Right lung (tissue), 5 donors: Measurements from ENCODE around the gene KCTD5. TPM values are rescaled to one million over a fixed set of nuclear protein-coding genes. Genes with fewer than 3 reads are reported as not detected.
A peak's percentile ranks its signal among the peaks of the same experiment; 100 is the strongest.

Experiments
- DNase-seq, 2 donors: peaks; one replicate each; pipeline ENCODE4 v3.0.0-alpha.2; 2013
- polyA plus RNA-seq, 5 donors: library from polyadenylated mRNA; unstranded; fragments of 120-200 nt; gene quantifications; one replicate each; pipeline versions ENCODE4 v1.2.1 to v1.2.3, GENCODE V29; 2013; ENCODE audit warnings: inconsistent platforms in 1 of 5, low replicate concordance in 1 of 5; ENCODE audit not compliant: insufficient read length in 5 of 5, insufficient read depth in 1 of 5

Gene KCTD5
- polyA plus RNA-seq, 5 donors = 19.0 to 25.7 (median 21.4) TPM

DNA sequence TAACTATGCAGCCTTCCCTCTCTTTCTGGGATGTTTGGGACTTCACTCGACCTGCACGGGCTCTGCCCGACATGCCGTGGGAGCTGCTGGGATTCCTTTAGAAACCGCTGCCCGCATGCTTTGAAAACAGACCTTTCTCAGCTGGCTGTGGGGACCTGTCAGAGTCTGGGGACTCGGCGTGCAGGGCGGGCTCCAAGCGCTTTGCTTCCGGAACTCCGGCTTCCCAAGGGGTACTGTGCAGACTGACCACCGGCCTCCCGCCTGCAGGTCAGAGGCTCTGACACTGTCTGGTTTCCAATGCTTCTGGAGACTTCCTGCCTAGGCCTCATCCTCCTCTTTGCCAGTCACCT, 25.9 kb downstream of the KCTD5 start:
- DNase-seq = no peak

DNA sequence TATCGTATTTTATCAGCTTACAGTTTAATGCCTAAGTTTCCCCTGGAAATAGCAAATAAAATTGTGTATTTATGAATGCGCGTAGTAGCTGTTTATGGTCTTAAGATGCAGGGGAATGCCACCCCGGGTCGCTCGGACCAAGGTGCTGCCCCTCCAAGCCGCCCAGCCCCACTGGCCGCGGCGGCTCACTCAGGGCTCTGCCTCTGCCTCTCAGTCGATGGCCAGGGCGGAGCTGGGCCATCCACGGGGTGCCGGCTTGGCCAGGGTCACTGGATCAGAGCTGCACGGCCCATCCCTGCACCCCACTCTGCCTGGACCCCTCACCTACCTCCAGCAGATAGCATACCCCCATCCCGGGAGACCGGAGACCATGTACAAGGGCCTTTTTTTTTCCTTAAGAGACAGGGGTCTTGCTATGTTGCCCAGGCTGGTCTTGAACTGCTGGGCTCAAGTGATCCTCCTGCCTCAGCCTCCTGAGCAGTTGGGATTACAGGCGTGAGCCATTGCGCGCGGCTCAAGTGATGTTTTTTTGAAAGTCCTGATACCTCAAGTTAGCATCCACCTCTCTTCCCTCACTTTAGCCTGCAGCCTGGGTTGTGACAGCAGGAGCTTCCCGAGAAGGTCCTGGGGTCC, 26.7 kb downstream of the KCTD5 start:
- no peak for DNase-seq

DNA sequence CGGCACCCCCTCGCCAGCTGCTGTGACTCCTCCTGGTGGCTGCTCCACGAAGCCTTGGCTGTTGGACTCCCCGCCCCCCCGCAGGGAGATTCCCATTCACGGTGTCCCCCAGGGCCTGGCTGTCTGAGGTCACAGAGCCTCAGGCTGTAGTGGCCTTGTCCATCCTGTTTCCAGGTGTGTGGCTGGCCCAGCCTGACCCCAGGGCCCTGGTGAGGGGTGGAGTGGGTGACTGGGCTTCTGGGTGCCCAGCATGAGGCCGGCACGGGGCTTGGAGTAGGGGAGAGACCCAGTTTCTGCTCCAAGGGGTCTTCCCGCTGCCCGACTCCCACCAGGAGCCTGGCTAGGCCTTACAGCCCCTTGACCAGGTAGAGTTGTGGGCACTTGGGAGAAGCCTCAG, 27.3 kb downstream of the KCTD5 start:
- no peak for DNase-seq

GRCh38 chr16:2710021-2710710, 27.8 kb downstream of the KCTD5 start:
- no peak for DNase-seq

DNA sequence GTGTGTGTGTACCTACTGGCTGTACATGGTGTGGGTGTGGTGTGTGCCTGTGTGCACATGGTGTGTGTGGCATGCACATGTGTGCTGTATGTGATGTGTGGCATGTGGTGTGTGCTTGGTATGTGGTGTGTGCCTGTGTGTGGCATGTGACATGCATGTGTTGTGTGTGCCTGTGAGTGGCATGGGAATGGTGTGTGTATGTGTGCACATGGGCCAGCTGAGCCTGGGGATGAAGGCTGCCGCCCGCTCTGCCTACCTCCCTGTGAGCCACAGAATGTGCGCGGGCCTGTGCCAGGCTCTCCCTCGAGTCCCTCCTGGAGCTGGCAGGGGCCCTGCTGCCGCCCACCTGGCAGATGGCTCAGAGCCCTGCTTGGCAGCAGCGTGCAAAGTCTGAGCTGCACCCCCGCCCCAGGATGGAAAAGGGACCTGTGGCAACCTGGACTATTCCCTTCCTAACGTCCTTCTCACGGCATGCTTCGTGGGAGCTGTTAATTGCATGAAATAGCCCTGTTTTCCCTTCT, 28.4 kb downstream of the KCTD5 start:
- DNase-seq = no peak

GRCh38 chr16:2711370-2712062, 29.2 kb downstream of the KCTD5 start:
- no peak for DNase-seq

GRCh38 chr16:2712063-2712441, 29.7 kb downstream of the KCTD5 start:
- DNase-seq = no peak

- DNase-seq = no peak
Measured at GRCh38 chr16:2712546-2712945, 30.2 kb downstream of the KCTD5 start.

GRCh38 chr16:2713523-2713922, 31.2 kb downstream of the KCTD5 start:
- DNase-seq = no peak

GRCh38 chr16:2713985-2714774, 31.9 kb downstream of the KCTD5 start:
- no peak for DNase-seq

DNA sequence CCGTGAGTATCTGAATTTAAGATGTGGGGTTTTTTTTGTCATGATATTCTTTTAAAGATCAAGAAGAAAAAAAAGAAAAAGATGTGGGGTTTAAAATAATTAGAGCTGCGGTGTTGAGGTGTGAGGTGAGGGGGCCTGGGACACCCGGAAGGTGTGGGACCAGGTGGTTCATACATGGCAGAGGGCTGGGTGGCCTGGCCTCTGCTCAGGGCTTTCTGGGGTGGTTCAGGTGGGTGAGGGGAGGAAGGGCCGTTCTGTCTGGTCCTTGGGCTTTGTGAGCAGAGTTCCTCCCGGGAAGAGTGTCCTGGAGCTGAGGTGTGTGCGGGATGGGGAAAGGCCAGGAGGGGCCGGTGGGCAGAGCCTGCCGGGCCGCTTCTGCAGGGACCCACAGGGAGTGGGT, 32.7 kb downstream of the KCTD5 start:
- DNase-seq = no peak

DNA sequence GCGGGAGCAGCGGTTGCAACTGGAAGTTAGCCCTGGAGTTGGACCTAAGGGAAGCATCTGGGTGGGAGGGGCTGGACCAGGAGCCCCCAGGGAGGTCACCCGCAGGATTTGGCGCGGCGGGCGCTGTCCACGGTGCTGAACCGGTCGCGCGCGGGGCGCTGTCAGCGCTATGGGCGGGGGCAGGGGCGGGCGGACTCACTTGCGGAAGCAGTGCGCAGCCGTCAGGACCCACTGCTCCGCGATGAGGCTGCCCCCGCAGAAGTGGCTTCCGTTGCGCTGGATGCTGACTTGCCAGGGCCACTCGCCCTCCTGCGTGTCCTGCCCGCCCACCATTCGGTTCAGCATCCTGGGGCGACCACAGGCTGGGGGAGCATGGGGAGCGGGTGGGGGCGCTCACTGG, 33.2 kb downstream of the KCTD5 start:
- DNase-seq = peak; percentile 35 to 45

- no peak for DNase-seq
Measured at GRCh38 chr16:2715966-2716885, 33.9 kb downstream of the KCTD5 start.

GRCh38 chr16:2716948-2717347, 34.6 kb downstream of the KCTD5 start:
- DNase-seq = no peak

- DNase-seq = no peak
Measured at GRCh38 chr16:2717383-2718263, 35.3 kb downstream of the KCTD5 start.

DNA sequence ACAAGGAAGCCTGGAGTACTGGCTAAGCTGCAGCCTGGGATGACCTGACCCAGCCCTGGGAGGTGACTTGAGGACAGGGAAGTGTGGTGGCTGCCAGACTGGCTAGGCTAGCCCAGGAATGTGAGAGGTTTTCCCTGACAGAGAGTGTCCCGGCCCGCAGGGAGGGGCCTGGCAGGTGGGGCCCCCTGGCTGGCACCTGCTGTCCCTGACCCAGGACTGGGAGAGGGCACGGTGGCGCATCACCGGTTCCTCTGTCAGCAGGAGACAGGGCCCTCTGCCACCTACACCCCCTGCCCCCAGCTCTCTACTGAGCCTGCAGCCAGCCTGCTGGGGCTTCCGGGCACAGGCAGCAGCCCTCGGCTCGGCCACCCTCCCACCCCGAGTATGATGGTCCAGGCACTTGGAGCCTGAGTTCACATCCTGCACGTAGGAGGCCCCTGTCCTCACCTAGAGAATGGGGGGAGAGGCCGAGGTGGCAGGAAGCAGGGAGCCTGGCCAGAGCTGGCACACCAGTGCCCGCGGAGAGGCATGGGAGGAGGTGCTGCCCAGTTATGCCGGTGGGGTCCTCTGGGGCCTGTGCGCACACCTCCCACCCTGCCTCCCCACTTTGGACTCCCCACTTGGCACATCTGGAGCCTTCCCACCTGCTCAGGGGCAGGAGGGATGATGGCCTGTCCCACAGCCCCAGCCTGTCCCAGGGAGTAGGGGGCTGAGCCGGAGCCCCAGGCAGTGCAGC, 37.2 kb downstream of the KCTD5 start:
- no peak for DNase-seq

DNA sequence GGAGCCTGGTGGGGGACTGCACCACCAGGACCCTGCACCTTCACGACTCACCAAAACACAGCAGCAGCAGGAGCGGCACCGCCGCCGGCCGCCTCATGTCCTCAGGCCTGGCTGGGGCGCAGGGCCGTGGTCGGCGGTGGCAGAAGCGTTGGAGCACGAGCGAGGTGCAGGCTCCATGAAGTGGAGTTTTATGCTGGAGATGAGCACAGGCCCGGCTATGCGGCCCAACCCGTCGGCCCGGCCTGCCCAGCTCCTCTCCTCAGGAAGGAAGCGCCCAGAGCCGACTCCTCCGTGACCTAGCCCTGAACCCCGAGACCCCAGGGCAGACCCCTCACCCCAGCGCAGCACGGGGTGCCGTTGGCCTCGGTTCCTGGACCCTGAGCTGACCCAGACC, 37.7 kb downstream of the KCTD5 start, which contains the start of gene PRSS27:
PRSS27 (minus strand) TSS at position 161 of the 394 bp plus-strand sequence; CDS start at position 97, 64 bp downstream.
- no peak for DNase-seq

DNA sequence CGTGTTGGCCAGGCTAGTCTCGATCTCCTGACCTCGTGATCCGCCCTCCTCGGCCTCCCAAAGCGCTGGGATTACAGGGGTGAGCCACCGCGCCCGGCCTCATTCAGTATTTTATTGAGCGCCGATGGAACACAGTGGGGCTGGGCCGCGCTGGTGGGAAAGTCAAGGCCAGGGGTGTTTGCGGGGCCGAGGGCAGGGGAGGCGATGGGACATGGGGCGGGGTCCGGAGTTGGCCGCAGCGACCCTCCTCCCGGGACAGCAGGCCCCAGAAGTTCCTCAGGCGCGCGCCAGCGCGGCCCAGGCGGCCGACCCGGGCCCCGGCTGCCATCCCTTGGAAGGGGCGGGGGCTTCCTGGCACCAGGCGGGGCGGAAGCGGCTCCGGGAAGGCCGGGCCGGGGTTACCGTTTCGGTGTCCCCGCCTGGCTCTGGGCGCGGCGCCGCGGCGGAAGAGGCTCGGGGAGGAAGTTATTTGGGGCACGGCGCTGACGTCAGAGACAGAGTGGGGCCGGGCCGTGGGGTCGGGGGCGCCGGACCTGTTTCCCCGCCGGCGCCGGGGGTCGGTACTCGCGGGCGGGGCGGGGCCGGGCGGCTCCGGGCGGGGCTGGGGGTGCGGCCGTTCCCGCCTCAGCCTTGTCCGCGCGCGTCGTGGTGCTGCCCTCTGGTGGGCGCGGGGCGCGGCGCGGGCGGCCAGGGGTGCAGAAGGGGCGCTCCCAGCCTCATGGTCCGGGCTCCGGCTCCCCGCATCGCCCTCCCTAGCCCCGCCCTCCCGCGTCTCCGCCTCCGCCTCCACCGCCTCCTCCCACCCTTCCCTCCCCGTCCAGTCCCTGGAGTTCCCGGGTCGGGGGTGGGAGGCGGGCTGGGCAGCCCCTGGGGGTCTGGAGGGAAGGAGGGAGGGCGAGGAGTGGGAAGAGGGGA, 38.7 kb downstream of the KCTD5 start:
- DNase-seq = peak; percentile 76 to 79
